Kidney epithelial cell (primary cell): ENCODE results near the gene MICAL1. TPM values are rescaled to one million over a fixed set of nuclear protein-coding genes. Genes with fewer than 3 reads are reported as not detected.

ENCODE experiments used
- DNase-seq: peaks from one replicate; pipeline ENCODE4 v3.0.0-alpha.2; 2010; ENCODE audit warnings: low read depth
- H3K27me3 ChIP-seq: 2 replicates; pipeline ENCODE4 v1.6.0; 2011; ENCODE audit warnings: low read length; ENCODE audit not compliant: control insufficient read depth, insufficient read depth
- H3K36me3 ChIP-seq: 2 replicates; pipeline ENCODE4 v1.5.1; 2011; ENCODE audit warnings: low read length; ENCODE audit not compliant: control insufficient read depth, insufficient read depth
- H3K4me3 ChIP-seq: 2 replicates; pipeline ENCODE4 v1.5.1; 2011; ENCODE audit warnings: low read depth, mild to moderate bottlenecking, control low read depth, low read length
- total RNA-seq: library from RNA; depleted of rRNA; stranded (reverse); fragments of >200 nt; gene quantifications from 2 replicates; pipeline ENCODE4 v1.2.3, GENCODE V29; 2015
- TF ChIP-seq, protein P1 (sequence below): IDR thresholded peaks from 2 replicates; pipeline ENCODE4 v1.5.1; 2011; ENCODE audit warnings: mild to moderate bottlenecking, moderate library complexity, low read length, control low read depth, inconsistent platforms; ENCODE audit not compliant: insufficient read depth, poor library complexity, severe bottlenecking

MICAL1 gene
- total RNA-seq, 1 donor from 2014 or later: 52.3 TPM

DNA sequence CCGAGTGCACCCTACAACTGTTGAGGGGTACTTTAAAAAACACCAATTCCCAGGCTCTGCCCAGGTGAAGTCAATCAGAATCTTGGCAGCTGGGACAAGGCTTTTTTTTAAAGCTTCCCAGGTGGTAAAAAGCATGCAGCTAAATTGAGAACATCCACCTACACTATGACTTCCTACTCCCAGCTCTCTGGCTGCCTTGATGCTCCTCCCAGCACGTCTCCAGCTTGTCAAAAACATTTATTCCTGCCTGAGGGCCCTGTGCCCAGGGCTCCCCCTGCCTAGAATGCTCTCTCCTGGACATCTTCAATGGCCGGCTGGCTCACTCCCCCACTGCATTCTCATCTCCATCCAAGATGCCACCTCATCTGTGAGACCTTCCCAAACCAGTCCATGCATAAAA lies 17.5 kb upstream of the MICAL1 start:
- TF ChIP-seq, protein P1, sequence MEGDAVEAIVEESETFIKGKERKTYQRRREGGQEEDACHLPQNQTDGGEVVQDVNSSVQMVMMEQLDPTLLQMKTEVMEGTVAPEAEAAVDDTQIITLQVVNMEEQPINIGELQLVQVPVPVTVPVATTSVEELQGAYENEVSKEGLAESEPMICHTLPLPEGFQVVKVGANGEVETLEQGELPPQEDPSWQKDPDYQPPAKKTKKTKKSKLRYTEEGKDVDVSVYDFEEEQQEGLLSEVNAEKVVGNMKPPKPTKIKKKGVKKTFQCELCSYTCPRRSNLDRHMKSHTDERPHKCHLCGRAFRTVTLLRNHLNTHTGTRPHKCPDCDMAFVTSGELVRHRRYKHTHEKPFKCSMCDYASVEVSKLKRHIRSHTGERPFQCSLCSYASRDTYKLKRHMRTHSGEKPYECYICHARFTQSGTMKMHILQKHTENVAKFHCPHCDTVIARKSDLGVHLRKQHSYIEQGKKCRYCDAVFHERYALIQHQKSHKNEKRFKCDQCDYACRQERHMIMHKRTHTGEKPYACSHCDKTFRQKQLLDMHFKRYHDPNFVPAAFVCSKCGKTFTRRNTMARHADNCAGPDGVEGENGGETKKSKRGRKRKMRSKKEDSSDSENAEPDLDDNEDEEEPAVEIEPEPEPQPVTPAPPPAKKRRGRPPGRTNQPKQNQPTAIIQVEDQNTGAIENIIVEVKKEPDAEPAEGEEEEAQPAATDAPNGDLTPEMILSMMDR: no peak

DNA sequence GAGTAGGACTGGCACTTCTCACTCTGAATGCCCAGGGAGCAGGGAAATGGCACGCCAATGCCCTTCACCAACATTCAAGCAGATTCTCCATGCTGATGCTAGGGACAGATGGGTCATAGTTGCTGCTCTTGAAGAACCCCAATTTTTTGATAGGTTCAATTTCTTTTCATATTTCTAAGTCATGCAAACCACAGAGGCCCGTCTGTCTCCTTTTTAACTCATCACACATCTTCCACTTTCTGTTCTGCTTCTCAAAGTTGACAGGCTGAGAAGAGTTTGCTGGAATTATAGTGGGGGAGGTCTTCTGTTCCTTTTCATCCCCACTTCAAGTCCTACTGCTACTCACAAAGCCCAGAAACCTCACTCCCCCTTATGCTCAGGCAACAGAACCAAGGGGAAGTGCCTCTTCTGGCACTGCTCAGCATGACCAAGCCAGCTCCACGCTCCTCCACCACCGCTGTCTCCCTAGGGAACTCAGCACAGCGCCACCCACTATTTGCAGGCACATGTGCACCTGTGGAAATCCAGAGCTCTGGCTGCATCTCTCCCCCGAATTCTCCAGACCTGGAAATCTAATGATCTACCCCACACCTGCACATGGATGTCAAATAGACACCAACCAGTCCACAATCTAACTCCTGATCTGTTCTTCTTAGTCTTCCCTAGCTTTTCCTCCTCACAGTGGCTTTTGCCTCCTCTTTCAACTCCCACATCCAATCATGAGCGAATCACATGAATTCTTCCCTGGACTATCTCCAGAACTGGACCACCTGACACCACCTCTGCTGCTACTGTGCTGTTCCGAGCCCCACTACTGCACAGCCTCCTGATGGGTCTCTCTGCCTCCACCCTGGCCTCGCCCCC lies 16.8 kb upstream of the MICAL1 start:
- peaks cover 6% of the 10 kb centered on the region for H3K36me3 ChIP-seq
- no peak for DNase-seq
- no peak overlapping the region for H3K4me3 ChIP-seq
- TF ChIP-seq, protein P1: no peak
- H3K27me3 ChIP-seq: no peaks in the 10 kb centered on the region

More for the DNA sequence above, 17.5 kb upstream of the MICAL1 start:
- no peaks in the 10 kb centered on the region for H3K27me3 ChIP-seq
- DNase-seq: no peak
- H3K4me3 ChIP-seq: no peak overlapping the region
- peaks cover 8% of the 10 kb centered on the region for H3K36me3 ChIP-seq

DNA sequence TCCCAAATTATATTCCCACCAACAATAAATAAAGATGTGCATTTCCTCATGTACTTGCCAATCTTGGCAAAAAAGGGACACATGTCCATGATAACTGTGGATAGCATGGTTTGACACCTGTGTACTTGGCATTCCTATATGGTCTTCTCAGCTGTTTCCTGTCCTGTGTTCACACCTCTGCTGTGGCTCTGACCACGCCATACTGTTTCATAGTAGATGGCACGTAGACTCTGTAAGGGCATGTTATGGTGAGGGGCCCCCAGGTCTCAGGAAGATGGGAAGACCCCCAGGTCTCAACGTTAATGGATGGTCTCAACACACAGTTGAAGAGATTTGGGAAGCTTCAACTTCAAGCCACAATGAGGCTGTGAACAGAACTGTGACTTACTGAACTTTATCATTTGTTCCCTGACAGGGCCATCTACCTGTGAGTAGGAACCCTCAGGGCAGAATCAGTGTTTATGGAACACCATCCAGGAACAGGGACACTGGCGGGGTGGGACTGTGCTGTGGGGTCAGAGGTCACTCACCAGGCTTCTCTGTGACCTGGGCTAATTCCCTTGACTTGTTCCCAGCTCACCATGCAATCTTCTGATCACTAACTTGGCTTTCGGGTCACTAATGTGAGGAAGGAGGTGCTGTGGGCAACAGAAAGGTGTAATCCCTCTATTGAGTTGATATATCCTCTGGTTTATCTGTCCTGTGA lies 15.7 kb upstream of the MICAL1 start:
- TF ChIP-seq, protein P1: no peak
- DNase-seq: no peak
- Histone ChIP-seq H3K36me3 (peaks cover 6% of the 10 kb centered on the region), H3K27me3 (no peaks in the 10 kb centered on the region), H3K4me3 (no peak overlapping the region)

DNA sequence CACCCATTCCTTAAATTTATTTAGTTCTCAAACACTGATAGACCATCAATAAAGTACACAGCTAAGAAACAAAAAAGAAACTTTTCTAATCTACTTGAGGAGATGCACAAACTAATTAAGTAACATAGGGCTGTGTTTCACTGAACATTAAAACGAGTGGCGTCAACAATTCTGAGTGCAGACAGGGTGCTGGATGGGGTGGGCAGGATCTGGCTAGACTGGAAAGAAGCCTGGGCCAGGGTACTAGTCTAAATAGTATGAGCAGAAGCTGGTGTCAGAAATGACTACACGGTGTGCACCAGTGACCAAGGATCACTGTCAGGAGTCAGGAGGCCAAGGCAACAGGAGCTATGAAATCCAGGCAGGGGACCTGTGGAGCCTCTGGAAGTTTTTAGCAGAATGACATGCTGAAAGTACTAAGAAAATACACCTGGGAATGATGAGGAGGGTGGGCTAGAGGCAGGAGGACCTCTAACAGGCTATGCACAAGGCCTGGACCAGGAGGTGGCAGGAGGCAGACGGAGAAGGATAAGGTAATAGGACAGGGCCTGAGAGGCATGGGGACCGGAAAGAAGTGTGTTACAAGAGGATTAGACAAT lies 14.1 kb upstream of the MICAL1 start:
- no peak overlapping the region for H3K4me3 ChIP-seq
- no peaks in the 10 kb centered on the region for H3K27me3 ChIP-seq
- TF ChIP-seq, protein P1: no peak
- H3K36me3 ChIP-seq: peaks cover 4% of the 10 kb centered on the region
- no peak for DNase-seq

DNA sequence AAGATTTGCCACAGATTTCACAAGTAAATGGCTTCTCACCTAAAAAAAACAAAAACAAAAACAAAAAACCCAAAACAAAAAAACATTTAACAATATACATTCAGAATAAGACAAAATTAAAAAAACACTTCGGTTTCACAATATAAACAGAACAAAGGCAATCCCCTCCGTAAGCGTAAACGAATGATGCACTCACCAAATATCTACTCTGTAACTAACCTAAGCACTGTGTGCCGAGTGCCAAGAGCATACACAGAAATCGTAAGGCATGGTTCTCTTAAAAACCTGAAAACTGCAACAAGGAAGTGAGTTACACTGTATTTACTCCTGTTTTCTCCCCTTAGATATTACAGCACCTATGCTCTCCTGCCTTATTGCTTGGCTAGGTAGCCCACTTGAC lies 12.1 kb upstream of the MICAL1 start:
- Histone ChIP-seq H3K36me3 (peaks cover 3% of the 10 kb centered on the region), H3K4me3 (no peak overlapping the region), H3K27me3 (no peaks in the 10 kb centered on the region)
- TF ChIP-seq, protein P1: no peak
- DNase-seq: no peak
